ENCODE results near the gene HSD17B2.

DNA sequence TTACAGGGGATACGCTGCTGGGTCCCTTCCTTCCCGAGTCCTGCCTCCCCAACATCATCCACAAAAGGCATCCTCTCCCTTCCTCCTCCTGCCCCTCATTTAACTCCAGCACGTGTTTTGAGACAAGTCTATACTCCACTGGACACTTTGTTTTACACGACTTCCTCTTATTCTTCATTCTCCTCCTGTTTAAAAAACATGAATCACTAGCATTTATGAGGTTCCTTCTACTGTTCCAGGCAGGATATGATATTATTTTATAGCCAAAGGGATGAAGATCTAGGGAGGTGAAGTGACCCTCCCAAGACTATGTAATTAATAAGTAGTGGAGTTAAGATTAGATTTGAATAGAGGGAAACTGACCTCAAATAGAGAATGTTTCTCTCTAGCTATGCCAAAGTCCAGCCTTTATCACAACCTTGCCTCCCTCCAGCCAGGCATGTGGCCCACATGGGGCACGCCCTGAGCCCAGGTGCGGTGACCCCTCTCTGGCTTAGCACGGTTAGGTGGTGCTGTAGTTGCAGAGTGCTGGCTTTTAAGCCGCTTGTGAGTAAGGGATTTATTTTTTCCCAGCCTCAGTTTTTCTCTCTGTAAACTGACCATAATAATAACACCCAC lies 1.3 kb upstream of the HSD17B2 start:
- TF ChIP-seq, protein P1, sequence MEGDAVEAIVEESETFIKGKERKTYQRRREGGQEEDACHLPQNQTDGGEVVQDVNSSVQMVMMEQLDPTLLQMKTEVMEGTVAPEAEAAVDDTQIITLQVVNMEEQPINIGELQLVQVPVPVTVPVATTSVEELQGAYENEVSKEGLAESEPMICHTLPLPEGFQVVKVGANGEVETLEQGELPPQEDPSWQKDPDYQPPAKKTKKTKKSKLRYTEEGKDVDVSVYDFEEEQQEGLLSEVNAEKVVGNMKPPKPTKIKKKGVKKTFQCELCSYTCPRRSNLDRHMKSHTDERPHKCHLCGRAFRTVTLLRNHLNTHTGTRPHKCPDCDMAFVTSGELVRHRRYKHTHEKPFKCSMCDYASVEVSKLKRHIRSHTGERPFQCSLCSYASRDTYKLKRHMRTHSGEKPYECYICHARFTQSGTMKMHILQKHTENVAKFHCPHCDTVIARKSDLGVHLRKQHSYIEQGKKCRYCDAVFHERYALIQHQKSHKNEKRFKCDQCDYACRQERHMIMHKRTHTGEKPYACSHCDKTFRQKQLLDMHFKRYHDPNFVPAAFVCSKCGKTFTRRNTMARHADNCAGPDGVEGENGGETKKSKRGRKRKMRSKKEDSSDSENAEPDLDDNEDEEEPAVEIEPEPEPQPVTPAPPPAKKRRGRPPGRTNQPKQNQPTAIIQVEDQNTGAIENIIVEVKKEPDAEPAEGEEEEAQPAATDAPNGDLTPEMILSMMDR (IDR thresholded peaks at IDR 0.05; ENCODE audit: low read length) = no peak
- no peak for TF ChIP-seq EZH2 (IDR thresholded peaks at IDR 0.05; ENCODE audit: borderline replicate concordance, low read length)
